GM19438 (cell line): ENCODE results near the gene POLR2E.

Experiments
- ATAC-seq: cut with Tn5 transposase; IDR thresholded peaks from one replicate; pipeline ENCODE4 v1.9.1; 2021; ENCODE audit warnings: low read depth; ENCODE audit not compliant: unreplicated experiment

Gene POLR2E

DNA sequence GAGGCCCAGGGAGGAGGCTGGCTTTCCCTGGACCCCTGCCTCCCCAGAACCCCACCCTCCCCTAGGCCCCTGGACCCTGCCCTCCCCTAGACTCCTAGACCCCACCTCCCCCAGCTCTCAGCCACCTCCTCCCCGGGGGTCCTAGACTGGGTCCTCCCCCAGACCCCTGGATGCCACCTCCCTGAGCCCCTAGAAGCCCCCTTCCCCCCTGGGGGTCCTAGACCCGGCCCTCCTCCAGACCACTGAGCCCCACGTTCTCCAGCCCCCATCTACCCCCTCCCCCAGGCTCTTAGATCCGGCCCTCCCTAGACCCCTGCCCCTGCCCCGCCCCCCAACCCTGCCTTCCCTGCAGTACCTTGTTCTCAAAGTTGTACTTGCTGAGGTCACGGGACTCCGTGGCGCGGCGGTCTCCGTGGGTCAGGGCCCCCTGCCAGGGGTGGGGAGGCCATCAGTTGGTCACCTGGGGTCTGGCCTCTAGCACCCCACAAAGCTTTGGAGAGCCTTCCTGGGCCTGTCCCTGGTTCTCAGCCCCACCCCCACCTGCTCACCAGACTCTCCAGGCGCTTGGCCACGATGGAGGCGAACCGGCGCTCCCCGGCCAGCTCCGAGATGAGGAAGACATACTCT, 16.6 kb upstream of the POLR2E start:
- no peak for ATAC-seq

DNA sequence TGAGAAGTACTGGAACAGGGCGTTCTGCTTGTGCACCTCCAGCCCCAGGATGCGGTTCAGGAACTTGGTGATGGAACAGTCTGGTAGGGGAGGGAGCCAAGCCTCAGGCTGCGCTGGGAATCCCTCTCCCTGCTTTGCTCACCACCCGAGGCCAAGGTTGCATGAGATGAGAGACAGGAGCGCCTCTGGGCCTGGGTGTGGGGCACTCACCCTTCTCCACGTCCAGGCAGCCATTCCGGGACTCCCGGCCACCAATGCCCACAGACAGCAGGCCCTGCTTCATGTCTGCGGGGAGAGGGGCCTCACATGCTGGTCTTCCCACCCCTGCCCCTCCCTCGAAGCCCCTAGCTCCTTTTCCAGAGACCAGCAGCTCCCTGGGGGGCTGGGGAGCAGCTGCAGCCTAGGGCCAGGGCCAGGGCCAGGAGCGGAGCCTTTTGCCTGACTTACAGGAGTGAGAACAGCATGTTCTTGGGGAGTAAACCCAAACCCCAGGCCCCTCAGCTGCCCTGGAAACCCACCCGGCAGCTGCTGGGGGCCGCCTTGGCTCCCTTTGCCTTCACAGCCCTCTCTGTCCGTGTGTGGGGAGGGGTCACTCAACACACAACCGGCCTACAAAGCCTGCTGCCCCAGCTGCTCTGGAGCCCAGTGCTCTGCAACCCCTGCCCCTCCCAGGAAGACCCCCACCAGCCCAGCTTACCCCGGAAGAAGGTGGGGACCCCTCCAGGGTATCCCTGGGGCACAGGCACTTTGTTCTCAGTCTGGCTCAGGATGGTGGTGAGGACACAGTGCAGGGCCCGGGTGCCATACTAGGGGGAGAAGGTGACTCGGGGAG, 15.8 kb upstream of the POLR2E start:
- ATAC-seq, result no peak

DNA sequence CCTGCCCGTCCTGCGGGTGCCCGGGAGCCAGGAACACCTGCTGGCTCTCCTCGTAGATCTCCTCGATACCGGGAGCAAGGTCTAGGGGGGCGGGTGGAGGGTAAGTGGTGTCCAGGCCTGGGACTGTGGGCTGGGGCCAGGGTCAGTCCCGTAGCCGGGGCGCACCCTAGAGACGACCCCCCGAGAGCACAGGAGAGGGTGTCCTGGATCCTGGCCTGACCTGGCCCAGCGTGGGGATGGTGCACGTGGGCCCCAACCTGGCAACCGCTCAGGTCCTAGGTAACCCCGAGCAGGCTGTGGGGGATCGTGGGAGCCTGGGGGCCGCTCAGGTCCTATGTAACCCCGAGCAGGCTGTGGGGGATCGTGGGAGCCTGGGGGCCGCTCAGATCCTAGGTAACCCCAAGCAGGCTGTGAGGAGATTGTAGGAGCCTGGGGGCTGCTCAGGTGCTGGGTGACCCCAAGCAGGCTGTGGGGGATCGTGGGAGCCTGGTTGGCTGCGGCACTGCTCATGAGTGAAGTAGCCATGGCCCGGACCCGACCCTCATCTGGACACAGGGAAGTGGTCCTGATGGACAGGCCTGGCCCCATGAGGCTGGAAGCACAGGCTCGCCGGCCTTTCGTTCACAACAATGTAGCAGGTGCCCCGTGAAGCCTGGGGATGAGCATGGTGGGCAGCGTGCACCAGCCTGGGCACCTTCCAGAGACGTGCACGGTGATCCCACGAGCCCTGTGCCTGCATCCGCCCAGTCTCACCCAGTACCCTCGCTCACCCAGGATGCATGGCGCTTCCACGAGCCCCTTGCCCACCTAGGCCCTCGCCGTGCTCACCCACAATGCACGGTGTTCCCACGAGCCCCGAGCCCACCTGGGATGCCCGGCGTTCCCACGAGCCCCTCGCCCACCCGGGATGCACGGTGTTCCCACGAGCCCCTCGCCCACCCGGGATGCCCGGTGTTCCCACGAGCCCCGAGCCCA, 14.8 kb upstream of the POLR2E start:
- no peak for ATAC-seq

DNA sequence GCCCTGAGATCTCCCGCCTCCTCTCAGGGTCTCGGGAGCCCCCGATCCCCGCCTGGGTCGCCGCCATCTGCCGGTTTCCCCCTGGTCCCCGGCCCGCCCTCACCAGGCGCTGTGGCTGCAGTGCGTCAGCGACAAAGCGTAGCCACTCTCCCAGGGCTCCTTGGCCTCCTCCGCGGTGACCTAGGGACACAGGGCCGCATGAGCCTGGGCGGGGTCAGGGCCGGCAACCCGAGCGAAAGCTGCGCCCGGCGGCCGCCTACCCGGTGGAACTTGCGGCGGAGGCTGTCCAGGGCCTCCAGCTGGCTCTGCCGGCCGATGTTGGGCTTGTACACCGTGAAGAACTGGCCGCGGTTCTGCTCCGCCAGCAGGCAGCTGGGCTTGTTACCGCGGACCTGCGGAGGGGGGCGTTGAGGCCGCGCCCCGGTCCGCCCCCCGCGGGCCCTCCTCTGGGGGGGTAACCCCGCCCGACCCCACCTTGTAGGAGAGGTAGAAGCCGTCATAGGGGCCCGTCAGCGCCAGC, 13.9 kb upstream of the POLR2E start:
- ATAC-seq, result no peak

DNA sequence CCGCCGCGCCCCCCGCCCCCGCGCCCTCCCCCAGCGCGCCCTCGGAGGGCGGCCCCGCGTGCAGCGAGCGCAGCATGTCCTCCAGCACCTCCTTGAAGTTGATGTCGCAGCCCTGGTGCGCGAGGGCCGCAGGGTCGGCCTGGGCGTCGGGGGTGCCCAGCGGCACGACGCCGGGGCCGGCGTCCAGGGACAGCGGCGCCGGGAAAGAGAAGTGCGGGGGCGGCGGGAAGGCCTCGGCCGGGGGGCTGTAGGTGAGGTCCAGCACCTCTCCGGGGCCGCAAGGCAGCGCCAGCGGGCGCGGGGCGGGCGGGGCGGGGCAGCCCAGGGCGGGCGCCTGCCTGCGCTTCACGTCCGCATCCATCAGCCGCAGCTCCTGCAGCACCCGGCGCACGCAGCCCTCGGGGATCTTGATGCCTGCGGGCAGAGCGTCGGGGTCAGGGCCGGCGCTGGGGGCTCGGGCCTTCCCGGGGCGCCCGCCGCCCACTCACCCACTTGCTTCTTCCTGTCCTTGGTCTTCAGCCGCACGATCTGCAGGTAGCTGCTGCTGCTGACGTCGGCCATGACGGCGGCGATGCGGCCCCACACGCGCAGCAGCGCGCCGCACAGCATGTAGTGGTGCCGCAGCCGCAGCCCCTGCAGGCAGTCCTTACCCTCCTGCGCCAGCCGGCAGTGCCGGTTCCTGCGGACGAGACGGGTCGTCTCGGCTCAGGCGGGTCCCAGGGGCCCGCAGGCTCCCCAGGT, 13.3 kb upstream of the POLR2E start:
- no peak for ATAC-seq

DNA sequence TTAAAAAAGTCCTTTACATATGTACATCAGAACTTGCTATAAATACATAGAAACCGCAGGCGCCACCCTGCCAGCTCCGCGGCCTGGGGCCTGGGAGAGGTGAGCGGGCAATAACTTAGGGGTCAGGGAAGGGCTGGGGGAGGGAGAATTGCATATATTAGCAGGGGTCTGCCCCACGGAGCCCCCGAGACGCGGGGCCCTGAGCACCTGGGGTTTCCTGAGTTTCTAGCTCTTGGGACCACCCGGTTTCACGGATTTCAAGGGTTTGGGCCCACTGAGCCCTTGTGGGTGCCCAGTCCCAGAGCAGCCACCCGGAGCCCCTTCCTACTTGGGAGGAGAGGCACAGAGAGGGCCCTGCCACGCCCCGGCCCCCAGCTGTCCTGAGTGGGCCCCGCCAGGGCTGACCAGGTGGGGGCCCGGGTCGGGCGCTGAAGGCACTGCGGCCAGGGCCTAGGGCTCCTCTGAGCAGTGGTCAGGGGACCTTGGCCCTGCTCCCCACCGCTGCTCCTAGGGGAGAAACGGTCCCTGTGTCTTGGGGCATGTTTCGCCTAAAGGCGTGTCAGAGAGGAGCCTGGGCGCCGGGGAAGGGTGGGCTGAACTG, 12.6 kb upstream of the POLR2E start:
- ATAC-seq, result no peak

DNA sequence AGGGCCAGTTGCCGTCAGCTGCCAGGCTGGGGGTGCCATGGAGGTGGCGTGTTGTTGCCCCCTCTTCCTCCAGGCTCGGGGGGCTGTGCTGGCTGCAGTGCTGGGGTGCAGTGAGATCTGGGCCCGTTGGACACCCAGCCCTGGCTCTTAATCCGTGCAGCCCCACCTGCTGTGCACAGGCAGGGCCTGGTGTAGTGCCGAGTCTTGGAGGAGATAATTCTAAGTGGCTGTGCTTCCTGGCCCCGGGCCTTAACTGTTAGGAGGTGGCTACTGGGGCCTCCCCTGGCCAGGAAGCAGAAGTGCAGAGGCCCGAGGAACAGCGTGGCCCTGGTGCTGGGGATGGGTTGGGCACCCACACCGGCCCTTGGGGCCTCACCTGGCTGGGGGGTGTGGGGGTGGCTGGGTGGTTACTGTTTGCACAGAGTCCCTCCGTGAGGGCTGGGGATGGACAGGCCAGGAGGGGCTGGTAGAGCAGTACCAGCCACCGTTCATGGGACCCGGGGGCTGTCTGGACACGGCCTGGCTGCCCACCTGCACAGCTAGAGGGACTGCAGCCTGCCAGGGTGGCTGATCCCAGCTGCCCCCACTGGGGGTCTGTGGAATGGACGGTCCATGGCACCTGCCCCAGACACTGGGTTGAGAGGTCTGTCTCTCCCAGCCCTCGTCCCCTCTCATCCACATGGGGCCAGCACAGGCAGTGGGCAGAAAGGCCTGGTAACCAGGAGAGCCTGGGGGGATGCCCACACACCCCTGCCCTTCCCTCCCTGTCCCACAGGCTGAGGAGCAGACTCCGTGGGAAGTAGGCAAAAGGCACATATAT, 11.9 kb upstream of the POLR2E start:
- no peak for ATAC-seq

DNA sequence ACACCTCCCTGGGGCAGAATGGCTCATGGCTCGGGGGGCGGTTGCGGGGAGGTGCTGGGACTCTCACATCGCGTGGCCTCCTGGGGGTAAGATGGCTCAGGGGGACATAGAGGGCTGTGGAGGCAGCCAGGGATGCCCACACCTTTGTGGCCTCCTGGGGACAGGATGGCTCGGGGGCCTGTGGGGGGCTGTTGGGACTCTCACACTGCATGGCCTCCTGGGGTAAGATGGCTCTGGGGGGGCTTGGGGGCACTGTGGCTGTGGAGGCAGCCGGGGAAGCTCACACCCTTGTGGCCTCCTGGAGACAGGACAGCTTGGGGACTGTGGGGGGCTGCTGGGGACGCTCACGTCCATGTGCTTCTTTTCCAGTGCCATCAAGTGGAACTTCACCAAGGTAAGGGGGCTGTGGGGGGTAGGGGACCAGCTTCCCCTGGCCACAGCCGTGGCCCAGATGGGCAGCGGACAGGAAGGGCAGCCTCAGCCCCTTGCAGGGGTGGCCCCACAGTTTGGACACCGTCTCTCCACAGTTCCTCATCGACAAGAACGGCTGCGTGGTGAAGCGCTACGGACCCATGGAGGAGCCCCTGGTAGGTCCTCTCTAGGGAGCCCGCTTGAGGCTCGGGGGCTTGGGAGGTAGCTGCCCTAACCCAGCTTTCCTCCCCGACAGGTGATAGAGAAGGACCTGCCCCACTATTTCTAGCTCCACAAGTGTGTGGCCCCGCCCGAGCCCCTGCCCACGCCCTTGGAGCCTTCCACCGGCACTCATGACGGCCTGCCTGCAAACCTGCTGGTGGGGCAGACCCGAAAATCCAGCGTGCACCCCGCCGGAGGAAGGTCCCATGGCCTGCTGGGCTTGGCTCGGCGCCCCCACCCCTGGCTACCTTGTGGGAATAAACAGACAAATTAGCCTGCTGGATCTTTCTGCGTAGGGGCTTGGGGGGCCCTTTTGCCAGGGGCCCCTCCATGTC, 11.0 kb upstream of the POLR2E start:
- ATAC-seq, result no peak

DNA sequence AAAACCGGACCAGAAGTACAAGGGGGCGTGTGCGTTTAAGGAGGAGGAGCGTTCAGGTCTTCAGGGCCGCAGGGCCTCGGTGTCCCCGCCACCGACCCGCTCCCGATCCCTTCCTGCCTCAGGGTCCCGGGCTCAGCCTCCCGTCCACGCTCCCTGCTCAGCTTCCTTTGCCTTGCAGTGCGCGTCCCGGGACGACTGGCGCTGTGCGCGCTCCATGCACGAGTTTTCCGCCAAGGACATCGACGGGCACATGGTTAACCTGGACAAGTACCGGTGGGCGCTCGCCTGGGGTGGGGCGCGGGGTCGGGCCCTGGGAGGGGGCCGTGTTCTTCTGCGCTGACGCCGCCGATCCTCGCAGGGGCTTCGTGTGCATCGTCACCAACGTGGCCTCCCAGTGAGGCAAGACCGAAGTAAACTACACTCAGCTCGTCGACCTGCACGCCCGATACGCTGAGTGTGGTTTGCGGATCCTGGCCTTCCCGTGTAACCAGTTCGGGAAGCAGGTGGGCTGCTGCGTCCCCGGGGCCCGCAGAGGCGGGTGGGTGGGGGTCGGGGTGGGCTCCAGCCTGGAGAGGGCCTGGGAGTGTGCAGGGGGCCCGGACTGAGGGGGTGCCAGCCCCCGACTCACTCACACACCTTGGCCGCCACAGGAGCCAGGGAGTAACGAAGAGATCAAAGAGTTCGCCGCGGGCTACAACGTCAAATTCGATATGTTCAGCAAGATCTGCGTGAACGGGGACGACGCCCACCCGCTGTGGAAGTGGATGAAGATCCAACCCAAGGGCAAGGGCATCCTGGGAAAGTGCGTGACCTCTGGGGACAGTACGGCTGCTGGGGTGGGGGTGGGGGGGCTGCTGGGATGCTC, 10.1 kb upstream of the POLR2E start:
- no peak for ATAC-seq

DNA sequence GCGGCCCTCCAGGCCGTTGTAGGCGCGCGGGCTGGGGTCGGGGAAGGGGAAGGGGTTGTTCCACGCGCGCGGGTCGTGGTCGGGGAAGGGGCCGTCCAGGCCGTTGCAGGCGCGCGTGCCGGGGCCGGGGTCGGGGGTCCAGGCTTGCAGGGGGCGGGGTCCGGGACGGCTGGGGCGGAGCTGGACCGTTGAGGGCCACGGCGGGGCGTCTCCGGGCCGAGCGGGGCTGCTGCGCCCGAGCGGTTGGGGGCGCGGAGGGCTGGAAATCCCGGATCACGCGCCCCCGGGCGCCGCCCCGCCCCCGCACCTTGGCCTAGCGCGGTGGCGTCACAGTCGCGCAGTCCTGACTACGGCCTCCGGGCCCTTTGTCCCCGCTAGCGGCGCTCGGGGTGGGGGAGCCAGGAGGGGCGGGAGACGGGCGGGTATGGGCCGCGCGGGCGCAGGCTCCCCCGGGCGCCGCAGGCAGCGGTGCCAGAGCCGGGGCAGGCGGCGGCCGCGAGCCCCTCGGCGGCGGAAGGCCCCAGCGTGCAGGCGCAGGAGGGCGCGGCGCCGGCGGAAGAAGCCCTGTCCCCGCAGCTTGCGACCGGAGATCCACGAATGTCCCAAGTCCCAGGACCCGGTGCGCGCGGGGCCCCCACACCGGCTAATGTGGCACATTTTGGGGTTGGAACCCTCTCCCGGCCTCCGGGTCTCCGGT, 9.3 kb upstream of the POLR2E start:
- ATAC-seq, result no peak

DNA sequence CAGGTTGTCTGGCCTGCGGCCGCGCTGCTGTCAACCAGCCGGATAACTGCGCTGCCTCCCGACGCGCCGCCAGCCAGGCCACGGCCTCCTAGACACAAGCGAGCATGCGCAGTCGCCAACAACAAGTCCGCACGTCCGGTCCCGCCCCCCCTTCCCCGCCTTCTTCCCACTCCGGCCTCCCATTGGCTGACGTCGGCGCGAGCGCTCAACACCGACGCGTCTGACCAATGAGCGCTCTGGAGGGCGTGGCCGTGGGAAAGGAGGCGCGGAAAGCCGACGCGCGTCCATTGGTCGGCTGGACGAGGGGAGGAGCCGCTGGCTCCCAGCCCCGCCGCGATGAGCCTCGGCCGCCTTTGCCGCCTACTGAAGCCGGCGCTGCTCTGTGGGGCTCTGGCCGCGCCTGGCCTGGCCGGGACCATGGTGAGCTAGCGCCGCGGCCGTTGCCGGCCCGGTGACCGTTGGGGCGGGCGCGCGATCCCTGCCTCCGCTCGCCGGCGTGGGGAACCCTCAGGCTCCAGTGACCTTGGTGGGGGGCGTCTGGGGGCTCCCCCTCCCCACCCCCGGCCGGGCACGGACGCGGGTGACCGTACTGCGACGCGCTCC, 8.6 kb upstream of the POLR2E start, which contains the start of gene GPX4:
Gene GPX4 (plus strand): TSS at position 287 of the 603 bp plus-strand sequence. CDS start 50 bp downstream, at position 337.
- peak; percentile 61 for ATAC-seq

DNA sequence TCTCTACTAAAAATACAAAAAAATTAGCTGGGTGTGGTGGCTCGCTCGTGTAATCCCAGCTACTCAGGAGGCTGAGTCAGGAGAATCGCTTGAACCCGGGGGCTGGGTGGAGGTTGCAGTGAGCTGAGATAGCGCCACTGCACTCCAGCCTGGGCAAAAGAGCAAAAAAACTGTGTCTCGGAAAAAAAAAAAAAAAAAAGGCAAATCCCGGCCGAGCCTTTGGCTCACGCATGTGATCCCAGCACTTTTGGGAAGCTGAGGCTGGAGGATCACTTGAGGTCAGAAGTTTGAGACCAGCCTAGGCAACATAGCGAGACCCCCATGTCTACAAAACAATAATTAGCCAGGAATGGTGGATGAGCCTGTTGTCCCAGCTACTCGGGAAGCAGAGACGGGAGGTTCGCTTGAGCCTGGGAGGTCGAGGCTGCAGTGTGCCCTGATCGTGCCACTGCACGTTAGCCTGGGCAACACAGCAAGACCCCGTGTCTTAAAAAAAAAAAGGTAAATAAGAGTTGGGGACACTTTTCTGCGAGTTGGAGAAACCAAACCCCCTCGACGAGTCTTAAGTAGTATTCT, 8.0 kb upstream of the POLR2E start:
- no peak for ATAC-seq

DNA sequence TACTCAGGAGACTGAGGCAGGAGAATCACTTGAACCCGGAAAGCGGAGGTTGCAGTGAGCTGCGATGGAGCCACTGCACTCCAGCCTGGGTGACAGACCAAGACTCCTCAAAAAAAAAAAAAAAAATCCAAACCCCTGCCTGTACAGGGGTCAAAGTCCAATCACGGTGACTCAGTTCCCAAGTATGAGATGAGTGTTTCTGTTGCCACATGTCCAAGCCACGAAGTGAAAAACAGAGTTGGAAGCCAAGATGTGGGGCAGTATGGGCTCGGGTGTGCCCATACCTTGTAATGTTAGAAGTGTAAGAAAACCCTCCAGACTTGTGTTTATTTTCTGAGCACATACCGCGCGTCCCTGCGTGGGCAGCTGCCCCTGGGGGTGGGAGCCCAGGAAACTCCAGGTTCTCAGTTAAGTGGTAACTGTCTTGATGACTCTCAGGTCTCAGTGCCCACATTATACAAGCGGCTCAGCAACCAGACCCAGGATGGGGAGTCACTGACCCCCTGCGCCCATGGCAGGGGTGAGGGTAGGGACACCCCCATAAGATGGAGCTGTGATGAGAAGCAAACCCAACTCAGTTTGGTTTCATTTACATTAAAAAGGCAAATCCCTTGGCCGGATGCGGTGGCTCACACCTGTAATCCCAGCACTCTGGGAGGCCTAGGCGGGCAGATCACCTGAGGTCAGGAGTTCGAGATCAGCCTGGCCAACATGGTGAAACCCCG, 7.4 kb upstream of the POLR2E start:
- ATAC-seq, result no peak

DNA sequence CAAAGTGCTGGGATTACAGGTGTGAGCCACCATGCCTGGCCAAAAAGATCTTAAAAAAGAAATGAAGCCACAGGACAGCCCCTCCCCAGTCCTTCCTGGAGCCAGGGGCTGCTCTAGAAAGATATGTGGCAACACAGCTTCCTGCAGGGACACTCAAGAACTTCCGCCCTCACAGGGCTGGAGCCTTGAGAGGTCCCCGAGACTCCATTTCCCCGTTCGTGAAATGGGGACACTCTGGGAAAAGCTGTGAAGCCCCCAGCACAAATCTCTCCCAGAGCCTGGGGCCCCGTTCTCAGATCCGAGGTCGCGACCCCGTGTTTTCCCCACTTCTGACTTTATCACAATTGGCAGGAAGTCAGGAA, 6.1 kb upstream of the POLR2E start:
- no peak for ATAC-seq
